ENCODE results near the gene PLGRKT.
"Not testable (repeated sequence)": the region's sequence is repeated elsewhere in the genome, so short reads cannot be mapped to it uniquely, and the experiment has no call there.

Gene PLGRKT

DNA sequence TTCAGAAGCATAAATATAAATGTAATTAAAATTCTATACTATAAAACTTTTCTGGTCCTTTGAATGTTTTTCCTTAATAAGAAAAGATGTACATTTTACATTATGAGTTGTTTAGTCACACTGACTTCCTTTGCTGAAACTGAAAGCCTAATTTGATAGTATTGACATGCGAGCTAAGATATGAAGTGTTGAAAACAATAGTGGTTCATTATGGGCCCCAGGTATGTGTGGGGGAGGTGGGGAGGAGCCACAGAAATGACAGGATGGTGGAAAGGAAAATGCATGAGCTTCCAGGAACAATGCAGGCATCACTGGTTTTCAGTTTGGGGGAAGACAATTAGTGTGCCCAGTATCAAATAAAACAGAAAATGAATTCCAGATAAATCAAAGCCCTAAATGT, 62.6 kb downstream of the PLGRKT start:
- no peak for DNase-seq

GRCh38 chr9:5364294-5365024, 73.3 kb downstream of the PLGRKT start:
- DNase-seq: no peak

GRCh38 chr9:5361326-5362010, 76.3 kb downstream of the PLGRKT start:
- no peak for DNase-seq

- no peak for DNase-seq
Measured at GRCh38 chr9:5360341-5360740, 77.4 kb downstream of the PLGRKT start.

DNA sequence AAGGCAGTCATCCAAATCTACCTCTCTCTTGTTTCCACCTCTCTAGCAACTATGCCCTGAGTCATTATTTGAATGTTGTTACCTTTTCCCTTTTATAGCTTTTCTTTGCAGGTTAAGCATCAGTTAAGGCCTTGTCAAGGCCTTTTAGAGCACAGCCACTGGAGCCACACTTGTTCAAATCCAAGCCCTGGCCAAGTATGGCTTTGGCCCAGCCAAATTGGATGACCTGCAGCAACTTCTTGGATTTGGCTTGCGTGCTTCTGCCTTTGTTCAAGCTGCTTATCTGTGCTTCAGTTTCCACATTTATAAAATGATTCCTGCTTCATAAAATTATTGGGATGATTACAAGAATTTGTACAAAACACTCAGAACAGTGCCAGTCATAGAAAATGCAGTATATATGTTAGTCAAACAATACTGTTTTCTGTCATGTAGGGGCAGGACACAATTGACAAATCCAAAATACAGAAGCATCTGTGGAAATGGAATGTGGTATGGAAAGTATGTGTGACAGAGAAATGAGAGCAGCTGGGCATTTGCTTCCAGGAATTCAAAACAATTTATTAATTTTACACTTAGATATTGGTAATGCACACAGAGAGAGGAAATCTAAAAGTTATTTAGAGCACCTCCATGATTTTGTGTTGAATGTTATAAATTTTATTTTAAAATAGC, 80.2 kb downstream of the PLGRKT start:
- DNase-seq: no peak

DNA sequence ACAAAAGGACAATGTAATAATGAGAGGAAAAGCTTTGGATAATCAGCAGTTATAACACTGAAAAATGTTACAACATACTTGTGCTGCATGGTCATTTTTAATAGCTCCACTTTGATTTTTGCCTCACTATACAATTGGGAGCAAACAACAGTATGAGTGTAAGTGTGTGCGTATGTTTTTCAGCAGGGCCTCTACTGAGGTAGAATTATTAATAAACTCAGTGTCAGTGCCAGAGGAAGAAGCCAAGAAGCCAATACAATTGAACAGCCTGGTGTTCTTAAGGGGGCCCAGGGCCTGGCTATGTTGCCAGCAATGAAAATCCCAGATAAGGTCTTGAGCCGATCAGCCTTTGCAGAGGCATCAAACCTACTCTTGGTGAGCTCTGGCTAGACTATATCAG, 81.9 kb downstream of the PLGRKT start:
- no peak for DNase-seq

DNA sequence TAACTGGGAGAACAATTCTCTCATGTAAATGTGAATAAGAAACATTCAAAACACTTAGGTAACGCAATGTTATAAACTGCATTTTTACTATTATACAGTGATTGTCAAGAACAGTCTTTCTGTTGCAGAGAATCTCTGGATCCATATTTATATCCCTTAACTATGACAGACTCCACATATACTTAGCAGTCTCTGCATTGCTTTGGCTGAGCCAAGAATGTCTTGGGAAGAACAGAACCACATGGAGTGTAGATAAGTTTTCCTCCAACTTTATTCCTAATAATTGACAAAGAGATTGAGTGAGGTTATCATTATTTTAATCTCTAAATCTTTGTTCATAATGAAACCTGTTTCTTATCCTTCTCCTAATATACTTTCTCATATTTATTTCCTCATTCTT, 82.5 kb downstream of the PLGRKT start:
- DNase-seq: no peak

GRCh38 chr9:5354184-5354583, 83.5 kb downstream of the PLGRKT start:
- no peak for DNase-seq

DNA sequence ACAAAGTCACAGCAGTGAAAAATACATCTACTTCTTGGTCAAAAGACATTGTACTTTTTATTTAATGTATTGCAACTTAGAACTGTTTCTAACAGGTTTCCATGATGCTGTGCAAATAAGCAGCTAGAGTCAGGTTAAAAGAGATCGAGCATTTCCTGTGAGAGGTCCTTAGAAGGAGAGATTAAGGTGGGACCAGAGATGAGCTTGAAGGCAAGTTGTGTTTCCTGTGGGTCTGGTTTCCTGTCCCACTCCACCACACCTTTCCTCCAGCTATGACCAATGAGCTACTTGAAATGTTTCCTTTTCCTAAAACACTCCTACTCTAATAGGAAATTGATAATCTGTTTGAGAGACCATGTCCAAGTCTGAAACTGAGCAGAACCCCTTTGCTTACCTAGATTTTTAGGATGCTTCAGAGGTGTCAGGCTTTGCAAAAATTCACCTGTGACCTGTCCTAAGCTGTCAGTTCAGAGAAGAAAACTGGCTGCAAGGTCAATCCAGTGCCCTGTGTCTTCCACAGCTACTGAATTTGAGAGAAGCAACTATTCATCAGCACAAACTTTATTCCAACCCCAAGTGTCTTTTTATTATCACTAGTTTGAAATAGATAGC, 85.0 kb downstream of the PLGRKT start:
- DNase-seq: no peak

DNA sequence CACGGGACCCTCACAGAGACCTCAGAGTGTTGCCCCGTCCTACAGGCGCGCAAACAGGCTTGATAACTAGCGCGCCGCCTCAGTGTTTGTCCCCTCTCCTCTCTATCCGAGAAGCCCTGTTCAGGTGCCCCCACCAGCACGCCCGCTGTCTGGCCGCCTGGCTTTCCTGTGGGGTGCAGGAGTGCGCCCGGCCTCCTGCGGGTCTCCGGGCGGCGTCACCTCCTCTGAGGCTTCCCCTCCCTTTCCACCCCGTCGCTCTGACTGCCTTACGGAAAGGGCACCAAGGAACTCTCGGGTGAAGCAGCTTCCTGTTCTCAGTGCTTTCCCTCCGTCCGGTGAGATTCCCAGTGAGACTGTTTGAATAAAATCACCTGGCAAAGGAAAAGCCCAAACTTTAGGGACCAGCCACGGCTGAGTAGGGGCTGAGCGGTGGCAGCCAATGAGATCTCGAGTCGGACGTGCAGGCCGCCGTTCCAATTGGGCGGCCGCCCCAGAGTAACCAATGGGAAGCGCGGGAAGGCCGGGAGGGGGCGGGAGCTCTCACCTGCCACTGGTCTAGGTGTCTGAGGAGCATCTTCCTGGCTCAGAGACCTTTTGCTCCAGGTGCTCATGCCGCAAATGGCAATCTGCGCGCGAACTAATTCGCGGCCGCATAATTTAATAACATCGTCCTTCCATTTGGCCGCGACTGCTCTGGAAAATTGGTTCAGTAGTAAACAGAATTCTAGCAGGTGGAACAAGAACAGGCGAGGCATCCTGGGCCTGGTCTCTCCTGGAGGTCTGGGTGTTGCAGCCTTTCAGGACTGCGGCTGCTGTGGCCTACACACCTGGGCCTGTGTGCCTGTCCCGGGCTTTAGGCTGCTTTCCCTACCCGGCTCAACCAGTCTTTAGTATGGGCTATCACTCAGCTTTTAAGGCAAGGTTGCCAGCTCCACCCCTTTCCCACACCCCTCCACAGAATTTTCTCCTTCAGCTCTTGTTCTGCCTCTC, 98.4 kb downstream of the PLGRKT start, which contains the start of gene RLN1:
TSS of gene RLN1 (minus strand) at position 885 of the 990 bp plus-strand sequence. CDS start at position 755, 130 bp downstream.
- DNase-seq: not testable (repeated sequence)

DNA sequence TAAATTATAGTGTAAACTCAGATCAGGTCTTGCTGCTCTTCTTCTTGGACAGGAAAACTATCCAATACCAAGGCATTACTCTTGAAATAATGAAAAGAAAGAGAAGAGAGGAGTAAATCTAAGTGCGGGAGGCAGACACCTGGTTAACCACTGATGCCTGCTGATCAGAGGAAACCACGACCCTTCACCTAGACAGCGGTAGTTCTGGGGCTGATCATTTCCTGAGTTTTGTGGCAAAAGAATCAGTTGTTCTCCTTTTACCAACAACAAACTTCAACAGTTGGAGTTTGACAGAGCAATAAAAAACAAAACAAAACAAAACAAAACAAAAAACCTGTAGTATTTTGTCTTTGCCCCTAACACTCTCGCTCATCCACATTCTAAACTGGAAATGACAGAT, 101.0 kb downstream of the PLGRKT start:
- no peak for DNase-seq

GRCh38 chr9:5331276-5331675, 106.4 kb downstream of the PLGRKT start:
- DNase-seq: not testable (repeated sequence)

GRCh38 chr9:5326893-5327548, 110.7 kb downstream of the PLGRKT start:
- DNase-seq: no peak

- DNase-seq: no peak
Measured at GRCh38 chr9:5326187-5326586, 111.5 kb downstream of the PLGRKT start.

DNA sequence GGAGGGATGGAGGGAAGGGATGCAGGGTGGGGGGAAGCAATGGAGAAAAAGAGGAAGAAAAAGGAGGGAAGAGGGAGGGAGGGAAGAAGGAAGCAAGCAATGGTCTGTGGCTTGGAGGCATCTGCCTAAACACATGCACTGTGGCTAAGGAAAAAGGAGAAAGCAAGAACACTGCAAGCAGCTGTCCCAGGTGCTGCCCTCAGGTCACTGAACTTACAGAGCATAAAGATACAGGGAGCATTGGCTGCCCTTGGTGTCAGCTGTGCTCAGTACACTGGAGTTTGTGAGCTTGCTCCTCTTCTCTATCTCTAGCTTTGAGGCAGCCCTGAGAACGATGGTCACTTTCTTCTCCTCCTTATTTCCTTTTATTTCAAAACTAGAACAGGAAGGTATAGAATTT, 116.1 kb downstream of the PLGRKT start:
- not testable (repeated sequence) for DNase-seq

DNA sequence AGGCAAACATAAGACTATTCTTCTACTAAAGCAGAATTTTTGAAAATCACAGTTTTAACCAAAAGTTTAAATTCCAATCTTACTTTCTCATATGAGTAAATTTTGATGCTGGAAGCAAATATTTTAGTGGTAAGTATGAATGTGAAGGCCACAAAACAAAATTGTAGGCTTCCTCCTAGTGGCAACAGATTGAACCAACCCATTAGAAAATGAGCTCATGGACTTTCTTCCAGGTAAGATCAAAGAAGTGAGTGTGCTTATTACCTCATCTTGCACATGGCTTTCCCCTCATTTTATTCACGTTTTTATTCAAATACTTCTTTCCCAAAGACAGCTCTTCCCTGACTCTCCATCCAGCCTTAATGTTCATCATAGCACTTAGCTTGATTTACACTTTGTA, 116.7 kb downstream of the PLGRKT start:
- no peak for DNase-seq

GRCh38 chr9:5316406-5316805, 121.3 kb downstream of the PLGRKT start:
- not testable (repeated sequence) for DNase-seq

DNA sequence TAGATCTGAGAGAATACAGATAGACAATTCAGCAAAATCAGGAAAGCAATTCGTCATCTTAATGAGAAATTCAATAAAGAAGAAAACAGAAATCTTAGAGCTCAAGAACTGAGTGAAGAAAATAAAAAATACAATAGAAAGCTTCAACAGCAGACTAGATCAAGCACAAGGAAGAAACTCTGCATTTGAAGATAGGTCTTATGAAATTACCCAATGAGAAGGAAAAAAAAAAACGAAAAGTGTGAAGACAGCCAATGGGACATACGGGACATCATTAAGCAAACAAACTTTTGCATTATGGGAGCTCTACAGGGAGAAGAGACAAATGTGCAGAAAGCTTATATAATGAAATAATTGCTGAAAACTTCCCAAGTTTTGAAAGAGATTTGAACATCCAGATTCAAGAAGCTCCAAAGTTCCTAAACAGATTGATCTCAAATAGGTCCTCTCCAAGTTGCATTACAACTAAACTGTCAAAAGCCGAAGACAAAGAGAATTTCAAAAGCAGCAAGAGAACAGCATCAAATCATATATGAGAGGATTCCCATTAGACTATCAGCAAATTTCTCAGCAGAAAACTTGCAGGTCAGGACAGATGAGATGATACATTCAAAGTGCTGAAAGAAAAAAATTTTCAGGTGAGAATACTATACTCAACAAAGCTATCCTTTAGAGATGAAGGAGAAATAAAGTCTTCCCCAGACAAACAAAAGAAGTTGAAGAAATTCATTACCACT, 122.4 kb downstream of the PLGRKT start:
- no peak for DNase-seq

- DNase-seq: no peak
Measured at GRCh38 chr9:5310851-5311250, 126.9 kb downstream of the PLGRKT start.
